Heart left ventricle (tissue), 16 donors: ENCODE results near the gene NECTIN1. TPM values are rescaled to one million over a fixed set of nuclear protein-coding genes. Genes with fewer than 3 reads are reported as not detected.

ENCODE experiments used
- ATAC-seq, 4 donors: fragments of 200-7000 bp; cut with Tn5 transposase; one replicate each; pipeline ENCODE4 v1.9.1; 2020 to 2022; ENCODE audit warnings: moderate library complexity in 4 of 4, mild to moderate bottlenecking in 3 of 4, moderate number of reproducible peaks in 1 of 4
- DNase-seq, 5 donors: peaks; one replicate each; pipeline ENCODE4 v3.0.0-alpha.2; 2020
- H3K27ac ChIP-seq, 12 donors: fragments of 200-600 bp; sonication (generic) in 4 of 12; one replicate each; pipeline versions ENCODE4 v1.5.0 to v1.8.0; 2016 to 2022; ENCODE audit warnings: mild to moderate bottlenecking in 2 of 12
- H3K27me3 ChIP-seq, 9 donors: fragments of 200-600 bp; sonication (generic) in 2 of 9; one replicate each; pipeline versions ENCODE4 v1.5.1 to v1.8.0; 2016 to 2022; ENCODE audit warnings: mild to moderate bottlenecking in 3 of 9
- H3K36me3 ChIP-seq, 9 donors: fragments of 200-600 bp; sonication (generic) in 2 of 9; one replicate each; pipeline versions ENCODE4 v1.5.0 to v1.8.0; 2018 to 2022; ENCODE audit warnings: mild to moderate bottlenecking in 2 of 9
- H3K4me1 ChIP-seq, 12 donors: fragments of 200-600 bp; sonication (generic) in 4 of 12; one replicate each; pipeline versions ENCODE4 v1.5.0 to v1.8.0; 2016 to 2022; ENCODE audit warnings: mild to moderate bottlenecking in 3 of 12
- H3K4me3 ChIP-seq, 12 donors: fragments of 200-600 bp; sonication (generic) in 4 of 12; one replicate each; pipeline versions ENCODE4 v1.5.0 to v1.8.0; 2017 to 2022; ENCODE audit warnings: mild to moderate bottlenecking in 9 of 12, moderate library complexity in 4 of 12
- H3K9me3 ChIP-seq, 12 donors: fragments of 200-600 bp; sonication (generic) in 4 of 12; one replicate each; pipeline versions ENCODE4 v1.5.0 to v1.8.0; 2016 to 2022; ENCODE audit warnings: mild to moderate bottlenecking in 1 of 12
- POLR2A ChIP-seq, 2 donors: fragments of 450-650 bp; IDR thresholded peaks; one replicate each; pipeline ENCODE4 v1.6.1; 2017; ENCODE audit warnings: antibody characterized with exemption in 2 of 2, mild to moderate bottlenecking in 2 of 2, moderate library complexity in 2 of 2
- WGBS, 4 donors: extraction: QIAGEN DNeasy Blood & Tissue Kit in 2 of 4; methylation state at CpG; one replicate each; pipeline versions ENCODE4 v1.1.5 to v1.1.7; 2013 to 2018; 5-methylcytosine and 5-hydroxymethylcytosine counted together
- intact Hi-C, 10 donors: fragments of 100-400 bp; cut with DNase I; formaldehyde crosslinking; loops; one replicate each; pipeline versions ENCODE4 v1.11.1 to v1.14.2; 2022
- polyA plus RNA-seq, 2 donors: library from polyadenylated mRNA; stranded (reverse); fragments of 200-250 nt; gene quantifications; one replicate each; pipeline ENCODE4 v1.2.3, GENCODE V29; 2013
- total RNA-seq, 9 donors: library from RNA; depleted of rRNA in 2 of 9; stranded (reverse); fragments of >200 nt in 2 of 9; fragmentation: NEBNext Ultra II Directional in 3 of 9; extraction: Animal tissue kit (Norgen Biotek cat#: 25700) in 3 of 9; gene quantifications; one replicate each; pipeline versions ENCODE4 v1.1.0 to v1.2.4, GENCODE V29; 2016 to 2023
- TF ChIP-seq, protein P1 (sequence below), 12 donors: fragments of 200-600 bp; sonication (generic) in 4 of 12; IDR thresholded peaks; one replicate each; pipeline versions ENCODE4 v1.5.0 to v1.8.0; 2018 to 2022; ENCODE audit warnings: antibody characterized with exemption in 12 of 12, mild to moderate bottlenecking in 5 of 12
- donor health status: ischemic (EF 13 %, LVEDD 7.1; RV severe dilation, severe dysfunction).
- donor health status: healthy with polysubstance abuse.
- donor health status: DM: no; HTN: yes; CAD: no.
- donor health status: DM: no; HTN: no; CAD: no.
- donor health status: ischemic (EF 25% LVEDD 6.9; RV normal size, moderate dysfunction).
- donor health status: ischemic (EF 25% LVEDD 5.7; RV mildly dilated, moderate dysfunction).
- donor health status: healthy.
- donor health status: DM: yes; HTN: yes; CAD: no.
- donor health status: ischemic (EF 35%, LVEDD 5.7; RV mildly dilated, moderate dysfunction).
- donor health status: nonischemic (EF 11% LVEDD 7.7; RV severe dilation, severe dysfunction).
- donor health status: DM: yes; HTN: yes; CAD: no.
- donor health status: PGD.
- donor health status: ischemic (EF 29% LVEDD 5.4; RV normal size, mild dysfunction).
- donor health status: nonischemic (EF 23%, LVEDD 6.1; RV moderate dilation, normal function).

NECTIN1 gene
- total and polyA plus RNA-seq, 11 donors = 5.8 to 28.6 (median 18.5) TPM

DNA sequence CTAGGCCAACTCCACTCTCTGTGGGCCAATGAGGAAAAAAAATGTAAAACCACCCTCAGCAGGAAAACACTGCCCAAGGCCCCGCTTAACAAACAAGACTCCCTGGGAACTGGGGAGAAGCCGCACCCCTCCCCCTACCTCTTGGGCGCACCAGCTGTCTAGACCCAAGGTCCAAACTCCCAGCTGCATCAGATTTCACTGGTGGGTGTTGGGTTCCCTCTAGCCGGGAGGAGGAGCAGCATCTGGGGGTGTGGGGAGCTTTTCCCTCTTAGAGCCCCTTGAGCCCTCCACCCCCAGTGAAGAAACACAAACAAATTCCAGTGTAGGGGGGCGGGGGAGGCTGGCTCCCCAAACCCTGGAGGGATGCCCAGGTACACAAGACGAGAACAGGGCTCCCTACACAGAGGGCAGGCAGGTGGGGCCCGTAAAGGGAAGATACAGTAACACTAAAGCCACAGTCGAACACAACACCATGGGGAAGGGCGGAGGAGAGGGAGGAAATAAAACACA, 64.9 kb downstream of the NECTIN1 start:
- H3K4me1 ChIP-seq = peaks cover 0 to 9% (median 2%) of the 10 kb centered on the region in 12 donors
- H3K27me3 ChIP-seq = no peaks in the 10 kb centered on the region
- ATAC-seq (no peak), DNase-seq (no peak)
- H3K27ac ChIP-seq = no peak overlapping the region
- TF ChIP-seq POLR2A (IDR thresholded peaks at IDR 0.05) = no peak
- TF ChIP-seq, protein P1, sequence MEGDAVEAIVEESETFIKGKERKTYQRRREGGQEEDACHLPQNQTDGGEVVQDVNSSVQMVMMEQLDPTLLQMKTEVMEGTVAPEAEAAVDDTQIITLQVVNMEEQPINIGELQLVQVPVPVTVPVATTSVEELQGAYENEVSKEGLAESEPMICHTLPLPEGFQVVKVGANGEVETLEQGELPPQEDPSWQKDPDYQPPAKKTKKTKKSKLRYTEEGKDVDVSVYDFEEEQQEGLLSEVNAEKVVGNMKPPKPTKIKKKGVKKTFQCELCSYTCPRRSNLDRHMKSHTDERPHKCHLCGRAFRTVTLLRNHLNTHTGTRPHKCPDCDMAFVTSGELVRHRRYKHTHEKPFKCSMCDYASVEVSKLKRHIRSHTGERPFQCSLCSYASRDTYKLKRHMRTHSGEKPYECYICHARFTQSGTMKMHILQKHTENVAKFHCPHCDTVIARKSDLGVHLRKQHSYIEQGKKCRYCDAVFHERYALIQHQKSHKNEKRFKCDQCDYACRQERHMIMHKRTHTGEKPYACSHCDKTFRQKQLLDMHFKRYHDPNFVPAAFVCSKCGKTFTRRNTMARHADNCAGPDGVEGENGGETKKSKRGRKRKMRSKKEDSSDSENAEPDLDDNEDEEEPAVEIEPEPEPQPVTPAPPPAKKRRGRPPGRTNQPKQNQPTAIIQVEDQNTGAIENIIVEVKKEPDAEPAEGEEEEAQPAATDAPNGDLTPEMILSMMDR (IDR thresholded peaks at IDR 0.05) = no peak
- intact Hi-C loops = loop anchor here in 8 of 10 donors (5.0 to 10.0 kb wide), 4 partner anchors 179 to 411 kb away; no protein-coding TSS in a partner anchor
- peaks cover 0 to 6% (median 0%) of the 10 kb centered on the region in 9 donors for H3K36me3 ChIP-seq
- H3K4me3 ChIP-seq = no peak overlapping the region
- WGBS, 4 donors = 86 to 92% (median 90%) methylated on average over 9 of the region's 9 CpGs
- H3K9me3 ChIP-seq = no peaks in the 10 kb centered on the region

DNA sequence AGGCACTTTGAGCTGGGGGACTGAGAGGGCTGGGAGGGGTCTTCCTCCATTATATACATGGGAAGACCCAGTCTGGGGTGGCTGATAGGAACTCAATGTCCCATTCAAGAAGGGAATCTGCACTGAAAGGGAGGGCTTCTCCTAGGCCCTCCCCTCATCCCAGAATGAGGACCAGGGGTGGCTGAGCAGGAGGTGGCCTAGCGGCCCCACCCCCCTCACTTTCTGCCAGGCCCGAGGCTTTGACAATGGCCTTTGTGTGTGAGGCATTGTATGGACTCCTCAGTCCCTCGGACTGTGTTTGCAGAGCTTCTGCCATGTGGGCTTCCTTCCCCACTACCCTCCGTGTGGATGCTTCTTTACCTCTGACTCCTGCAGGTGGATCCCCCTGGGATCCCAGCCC, 65.7 kb downstream of the NECTIN1 start:
- no peak for TF ChIP-seq POLR2A (IDR thresholded peaks at IDR 0.05)
- TF ChIP-seq, protein P1 (IDR thresholded peaks at IDR 0.05) = no peak
- H3K27me3 ChIP-seq = no peaks in the 10 kb centered on the region
- H3K27ac ChIP-seq = no peak overlapping the region
- no peak overlapping the region for H3K4me3 ChIP-seq
- intact Hi-C loops = loop anchor here in 8 of 10 donors (5.0 to 10.0 kb wide), 4 partner anchors 178 to 412 kb away; no protein-coding TSS in a partner anchor
- H3K36me3 ChIP-seq = peaks cover 0 to 6% (median 0%) of the 10 kb centered on the region in 9 donors
- peaks cover 0 to 9% (median 2%) of the 10 kb centered on the region in 12 donors for H3K4me1 ChIP-seq
- ATAC-seq (no peak), DNase-seq (no peak)
- 72 to 84% (median 77%) methylated on average over 4 of the region's 4 CpGs for WGBS, 4 donors
- H3K9me3 ChIP-seq = no peaks in the 10 kb centered on the region

DNA sequence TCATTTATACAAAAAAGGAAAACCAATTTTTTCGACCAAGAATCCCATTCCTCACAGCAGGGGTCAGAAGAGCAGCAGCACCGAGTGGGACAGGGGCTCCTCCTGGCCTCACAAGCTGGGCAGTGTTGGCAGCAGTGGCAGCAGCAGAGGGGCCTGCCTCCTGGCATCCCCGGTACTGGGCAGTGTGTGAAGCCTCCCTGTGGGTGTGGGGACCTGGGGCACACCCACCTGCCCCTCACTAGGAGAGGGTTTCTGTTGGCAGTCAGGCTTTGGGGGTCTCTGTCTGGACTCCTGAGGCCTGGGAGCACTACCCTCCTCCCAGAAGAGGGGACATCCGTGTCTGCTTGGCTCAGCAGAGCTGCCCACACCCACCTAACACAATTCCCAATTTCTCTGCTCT, 67.8 kb downstream of the NECTIN1 start:
- no peak for TF ChIP-seq POLR2A (IDR thresholded peaks at IDR 0.05)
- ATAC-seq (no peak), DNase-seq (no peak)
- Histone ChIP-seq H3K9me3 (no peaks in the 10 kb centered on the region), H3K27ac (no peak overlapping the region), H3K27me3 (no peaks in the 10 kb centered on the region), H3K36me3 (peaks cover 0 to 6% (median 0%) of the 10 kb centered on the region in 9 donors), H3K4me1 (peaks cover 0 to 1% (median 0%) of the 10 kb centered on the region in 12 donors), H3K4me3 (no peak overlapping the region)
- WGBS, 4 donors = 66 to 81% (median 74%) methylated on average over 3 to 4 of the region's 4 CpGs
- intact Hi-C loops = loop anchor here in 8 of 10 donors (5.0 to 10.0 kb wide), 4 partner anchors 176 to 414 kb away; no protein-coding TSS in a partner anchor

DNA sequence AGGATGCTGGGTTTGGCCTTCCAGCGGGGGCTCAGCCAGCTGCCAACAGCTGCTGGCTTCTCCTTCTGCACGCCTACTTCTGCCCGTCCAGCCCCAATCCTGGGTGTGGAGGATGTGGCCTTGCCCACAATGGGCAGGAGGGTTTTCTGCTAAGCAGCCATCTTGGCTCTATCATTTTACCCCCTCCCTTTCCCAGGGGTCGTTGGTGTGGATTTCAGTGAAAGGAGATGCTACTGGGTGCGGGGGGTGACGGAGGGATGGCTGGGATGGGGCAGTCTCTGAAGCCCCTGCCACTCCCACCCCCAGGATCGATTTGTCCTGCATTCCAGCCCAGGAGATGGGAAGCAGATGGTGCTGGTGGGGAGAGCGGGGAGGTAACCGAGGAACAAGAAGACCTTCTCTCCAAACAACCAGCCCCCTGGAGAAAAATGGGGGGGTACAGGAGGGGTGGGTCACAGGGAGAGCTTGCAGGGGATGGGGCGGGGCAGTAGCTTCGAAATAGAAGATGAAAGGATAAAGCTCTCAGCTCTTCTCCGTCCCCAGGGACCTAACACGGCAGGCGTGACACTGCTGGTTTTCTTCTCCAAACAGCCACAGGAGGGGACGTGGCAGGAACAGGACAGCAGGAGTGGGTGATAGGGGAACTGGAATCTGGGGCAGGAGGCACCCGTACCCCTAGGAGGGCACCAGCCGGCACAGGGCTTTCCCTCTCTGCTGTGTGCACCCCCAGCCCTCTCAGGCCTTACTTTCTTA, 68.9 kb downstream of the NECTIN1 start:
- intact Hi-C loops = loop anchor here in 8 of 10 donors (5.0 to 10.0 kb wide), 4 partner anchors 175 to 415 kb away; no protein-coding TSS in a partner anchor
- H3K27me3 ChIP-seq = no peaks in the 10 kb centered on the region
- 63 to 67% (median 65%) methylated on average over 17 of the region's 17 CpGs for WGBS, 4 donors
- no peak for TF ChIP-seq POLR2A (IDR thresholded peaks at IDR 0.05)
- TF ChIP-seq, protein P1 (IDR thresholded peaks at IDR 0.05) = no peak
- H3K9me3 ChIP-seq = no peaks in the 10 kb centered on the region
- H3K27ac ChIP-seq = no peak overlapping the region
- peaks cover 0 to 6% (median 0%) of the 10 kb centered on the region in 9 donors for H3K36me3 ChIP-seq
- no peak for ATAC-seq
- no peaks in the 10 kb centered on the region for H3K4me1 ChIP-seq
- no peak overlapping the region for H3K4me3 ChIP-seq
- peak in 1 of 5 donors; percentile 35 for DNase-seq
